Measurements from ENCODE around the gene ADORA2A.
A peak's percentile ranks its signal among the peaks of the same experiment; 100 is the strongest.

Gene ADORA2A

GRCh38 chr22:24418786-24419474 lies 8.5 kb upstream of the ADORA2A start:
- no peak for DNase-seq (ENCODE audit: low read depth)

- DNase-seq (ENCODE audit: low read depth) = no peak
Observed at GRCh38 chr22:24419475-24419850, 7.9 kb upstream of the ADORA2A start.

- DNase-seq (ENCODE audit: low read depth) = no peak
Observed at GRCh38 chr22:24420072-24420976, 7.1 kb upstream of the ADORA2A start.

GRCh38 chr22:24420977-24421343 lies 6.4 kb upstream of the ADORA2A start:
- no peak for DNase-seq (ENCODE audit: low read depth)

- DNase-seq (ENCODE audit: low read depth) = no peak
Observed at GRCh38 chr22:24421428-24421931, 5.9 kb upstream of the ADORA2A start.

- DNase-seq (ENCODE audit: low read depth) = no peak
Observed at GRCh38 chr22:24422102-24422665, 5.2 kb upstream of the ADORA2A start.

- DNase-seq (ENCODE audit: low read depth) = no peak
Observed at GRCh38 chr22:24423519-24424000, 3.8 kb upstream of the ADORA2A start.

- DNase-seq (ENCODE audit: low read depth) = no peak
Observed at GRCh38 chr22:24424001-24424900, 3.1 kb upstream of the ADORA2A start.

- DNase-seq (ENCODE audit: low read depth) = no peak
Observed at GRCh38 chr22:24424901-24425775, 2.3 kb upstream of the ADORA2A start.

- no peak for DNase-seq (ENCODE audit: low read depth)
Observed at GRCh38 chr22:24426436-24426835, 963 bp upstream of the ADORA2A start.

GRCh38 chr22:24426851-24427499 lies 424 bp upstream of the ADORA2A start:
- DNase-seq (ENCODE audit: low read depth) = no peak

GRCh38 chr22:24428751-24429410 lies 1.5 kb downstream of the ADORA2A start:
- DNase-seq (ENCODE audit: low read depth) = no peak

GRCh38 chr22:24429411-24430365 lies 2.3 kb downstream of the ADORA2A start:
- no peak for DNase-seq (ENCODE audit: low read depth)

- DNase-seq (ENCODE audit: low read depth) = no peak
Observed at GRCh38 chr22:24430431-24431308, 3.3 kb downstream of the ADORA2A start.

GRCh38 chr22:24431309-24432034 lies 4.1 kb downstream of the ADORA2A start:
- no peak for DNase-seq (ENCODE audit: low read depth)

GRCh38 chr22:24432059-24432853 lies 4.9 kb downstream of the ADORA2A start:
- DNase-seq (ENCODE audit: low read depth) = peak; percentile 22
